Subcutaneous abdominal adipose tissue (tissue), 5 donors: ENCODE results near the gene ZNF639.
A peak's percentile ranks its signal among the peaks of the same experiment; 100 is the strongest.

ENCODE experiments used
- H3K27ac ChIP-seq: one replicate; pipeline ENCODE4 v1.7.0; 2013; ENCODE audit warnings: low read depth, mild to moderate bottlenecking, inconsistent platforms, low read length, moderate library complexity
- H3K27me3 ChIP-seq, 5 donors: one replicate each; pipeline ENCODE4 v1.7.0; 2013; ENCODE audit warnings: low read length in 5 of 5, inconsistent platforms in 1 of 5; ENCODE audit not compliant: control insufficient read depth in 5 of 5, insufficient read depth in 4 of 5
- H3K36me3 ChIP-seq, 5 donors: one replicate each; pipeline ENCODE4 v1.7.0; 2013; ENCODE audit warnings: low read length in 5 of 5; ENCODE audit not compliant: control insufficient read depth in 5 of 5, insufficient read depth in 5 of 5
- H3K4me1 ChIP-seq, 5 donors: one replicate each; pipeline ENCODE4 v1.7.0; 2013; ENCODE audit warnings: low read length in 5 of 5, mild to moderate bottlenecking in 3 of 5, moderate library complexity in 1 of 5; ENCODE audit not compliant: control insufficient read depth in 5 of 5, insufficient read depth in 5 of 5
- H3K4me3 ChIP-seq, 5 donors: one replicate each; pipeline ENCODE4 v1.7.0; 2013; ENCODE audit warnings: low read length in 5 of 5, low read depth in 1 of 5
- H3K9ac ChIP-seq, 5 donors: one replicate each; pipeline ENCODE4 v1.7.0; 2013; ENCODE audit warnings: low read length in 5 of 5, mild to moderate bottlenecking in 4 of 5, moderate library complexity in 3 of 5
- H3K9me3 ChIP-seq, 5 donors: one replicate each; pipeline ENCODE4 v1.7.0; 2013; ENCODE audit warnings: low read length in 5 of 5; ENCODE audit not compliant: control insufficient read depth in 5 of 5
- donor health status: healthy.
- donor health status: healthy.
- donor health status: healthy.
- donor health status: healthy.
- donor health status: healthy.

ZNF639 gene

GRCh38 chr3:179336345-179336929 is 13.6 kb downstream of the ZNF639 start:
- no peak overlapping the region for H3K9ac ChIP-seq
- no peaks in the 10 kb centered on the region for H3K27me3 ChIP-seq
- H3K4me1 ChIP-seq = no peaks in the 10 kb centered on the region
- peaks cover 27 to 41% (median 30%) of the 10 kb centered on the region in 5 donors for H3K36me3 ChIP-seq
- H3K27ac ChIP-seq = no peak overlapping the region
- H3K4me3 ChIP-seq = no peak overlapping the region
- no peaks in the 10 kb centered on the region for H3K9me3 ChIP-seq

DNA sequence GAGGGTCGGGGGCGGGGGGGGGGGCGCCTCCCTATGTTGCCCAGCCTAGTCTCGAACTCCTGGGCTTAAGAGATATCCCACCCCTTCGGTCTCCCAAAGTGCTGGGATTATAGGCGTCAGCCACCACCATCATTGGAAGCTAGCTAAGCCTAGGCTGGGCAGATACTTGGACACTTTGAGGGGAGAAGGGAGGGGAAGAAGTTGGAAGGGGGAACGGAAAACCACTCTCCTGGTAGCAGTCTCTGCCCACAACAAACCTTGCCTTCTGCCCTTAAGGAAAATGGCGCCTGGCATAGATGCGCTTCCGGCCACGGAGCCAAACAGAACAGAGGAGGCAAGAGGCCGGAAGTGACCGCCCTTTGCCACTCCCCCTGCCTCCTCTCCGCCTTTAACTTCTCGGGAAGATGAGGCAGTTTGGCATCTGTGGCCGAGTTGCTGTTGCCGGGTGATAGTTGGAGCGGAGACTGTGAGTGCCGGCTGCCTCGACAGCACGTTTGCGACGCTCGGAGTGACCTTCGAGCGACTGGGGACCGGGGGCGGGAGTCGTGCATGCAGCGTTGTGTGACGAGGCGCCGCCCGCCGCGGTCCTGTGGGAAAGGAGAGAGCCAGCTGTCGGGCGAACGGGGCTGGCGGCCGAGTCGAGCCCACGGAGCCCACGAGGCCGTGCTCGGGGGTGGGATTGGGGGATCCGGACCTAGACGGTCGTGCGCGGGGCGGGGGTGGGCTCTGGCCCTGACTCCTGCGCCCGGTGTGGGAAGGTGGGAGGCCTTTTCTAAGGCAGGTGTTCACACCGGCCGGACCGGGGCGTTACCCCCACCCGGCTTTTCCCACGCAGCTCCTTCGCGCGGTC is 24.7 kb downstream of the ZNF639 start, which contains the start of gene MFN1:
MFN1 (plus strand) TSS at position 365 of the 850 bp plus-strand sequence. CDS start 1,143 bp downstream, outside the sequence.
- H3K36me3 ChIP-seq = peaks cover 6 to 21% (median 16%) of the 10 kb centered on the region in 5 donors
- peak within 1 kb of the TSS; percentile 59 to 84 (median 74) for H3K9ac ChIP-seq
- H3K4me3 ChIP-seq = peak within 1 kb of the TSS; percentile 85 to 93 (median 89)
- H3K9me3 ChIP-seq = no peaks in the 10 kb centered on the region
- peak within 1 kb of the TSS; percentile 79 for H3K27ac ChIP-seq
- no peaks in the 10 kb centered on the region for H3K27me3 ChIP-seq
- peaks cover 5 to 19% (median 17%) of the 10 kb centered on the region in 5 donors for H3K4me1 ChIP-seq

- H3K4me1 ChIP-seq = peaks cover 5 to 19% (median 17%) of the 10 kb centered on the region in 5 donors
- no peaks in the 10 kb centered on the region for H3K9me3 ChIP-seq
- H3K27ac ChIP-seq = peak overlapping the region; percentile 79
- H3K36me3 ChIP-seq = peaks cover 8 to 25% (median 17%) of the 10 kb centered on the region in 5 donors
- H3K9ac ChIP-seq = peak overlapping the region; percentile 59 to 84 (median 74)
- peak overlapping the region; percentile 75 to 92 (median 88) for H3K4me3 ChIP-seq
- no peaks in the 10 kb centered on the region for H3K27me3 ChIP-seq
Observed at GRCh38 chr3:179348325-179349013, 25.6 kb downstream of the ZNF639 start.

GRCh38 chr3:179355996-179356395 is 33.2 kb downstream of the ZNF639 start:
- no peaks in the 10 kb centered on the region for H3K4me1 ChIP-seq
- H3K27ac ChIP-seq = no peak overlapping the region
- H3K36me3 ChIP-seq = peaks cover 36 to 83% (median 62%) of the 10 kb centered on the region in 5 donors
- no peaks in the 10 kb centered on the region for H3K9me3 ChIP-seq
- no peak overlapping the region for H3K4me3 ChIP-seq
- H3K27me3 ChIP-seq = no peaks in the 10 kb centered on the region
- H3K9ac ChIP-seq = no peak overlapping the region

DNA sequence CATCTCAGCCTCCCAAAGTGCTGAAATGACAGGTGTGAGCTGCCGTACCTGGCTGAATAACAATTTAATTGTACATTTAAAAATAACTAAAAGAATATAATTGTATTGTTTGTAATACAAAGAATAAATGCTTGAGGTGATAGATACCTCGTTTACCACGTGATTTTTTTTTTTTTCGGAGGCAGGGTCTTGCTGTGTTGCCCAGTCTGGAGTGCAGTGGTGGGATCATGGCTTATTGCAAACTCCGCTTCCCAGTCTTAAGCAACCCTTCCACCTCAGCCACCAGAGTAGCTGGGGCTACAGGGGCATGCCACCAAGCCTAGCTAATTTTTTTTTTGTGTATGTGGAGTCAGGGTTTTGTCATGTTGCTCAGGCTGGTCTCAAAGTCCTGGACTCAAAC is 40.5 kb downstream of the ZNF639 start:
- H3K4me1 ChIP-seq = no peaks in the 10 kb centered on the region
- H3K9ac ChIP-seq = no peak overlapping the region
- H3K36me3 ChIP-seq = peaks cover 38 to 70% (median 47%) of the 10 kb centered on the region in 5 donors
- H3K27ac ChIP-seq = no peak overlapping the region
- no peaks in the 10 kb centered on the region for H3K27me3 ChIP-seq
- H3K4me3 ChIP-seq = no peak overlapping the region
- no peaks in the 10 kb centered on the region for H3K9me3 ChIP-seq

- Histone ChIP-seq H3K4me1 (no peaks in the 10 kb centered on the region), H3K36me3 (peaks cover 31 to 51% (median 36%) of the 10 kb centered on the region in 5 donors), H3K4me3 (no peak overlapping the region), H3K27me3 (no peaks in the 10 kb centered on the region), H3K27ac (no peak overlapping the region), H3K9ac (no peak overlapping the region), H3K9me3 (no peaks in the 10 kb centered on the region)
Observed at GRCh38 chr3:179369621-179370020, 46.8 kb downstream of the ZNF639 start.

DNA sequence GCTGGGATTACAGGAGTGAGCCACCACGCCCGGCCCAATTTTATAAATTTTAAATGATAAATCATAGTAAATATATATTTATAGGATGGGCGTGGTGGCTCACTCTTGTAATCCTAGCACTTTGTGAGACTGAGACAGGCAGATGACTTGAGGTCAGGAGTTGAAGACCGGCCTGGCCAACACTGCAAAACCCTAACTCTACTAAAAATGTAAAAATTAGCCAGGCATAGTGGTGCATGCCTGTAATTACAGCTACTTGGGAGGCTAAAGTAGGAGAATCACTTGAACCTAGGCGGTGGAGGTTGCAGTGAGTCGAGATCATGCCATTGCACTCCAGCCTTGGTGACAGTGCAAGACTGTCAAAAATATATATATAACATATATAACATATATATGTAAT is 51.1 kb downstream of the ZNF639 start:
- no peaks in the 10 kb centered on the region for H3K4me1 ChIP-seq
- no peak overlapping the region for H3K4me3 ChIP-seq
- no peaks in the 10 kb centered on the region for H3K9me3 ChIP-seq
- H3K27me3 ChIP-seq = no peaks in the 10 kb centered on the region
- no peak overlapping the region for H3K9ac ChIP-seq
- no peak overlapping the region for H3K27ac ChIP-seq
- H3K36me3 ChIP-seq = peaks cover 29 to 48% (median 39%) of the 10 kb centered on the region in 5 donors

DNA sequence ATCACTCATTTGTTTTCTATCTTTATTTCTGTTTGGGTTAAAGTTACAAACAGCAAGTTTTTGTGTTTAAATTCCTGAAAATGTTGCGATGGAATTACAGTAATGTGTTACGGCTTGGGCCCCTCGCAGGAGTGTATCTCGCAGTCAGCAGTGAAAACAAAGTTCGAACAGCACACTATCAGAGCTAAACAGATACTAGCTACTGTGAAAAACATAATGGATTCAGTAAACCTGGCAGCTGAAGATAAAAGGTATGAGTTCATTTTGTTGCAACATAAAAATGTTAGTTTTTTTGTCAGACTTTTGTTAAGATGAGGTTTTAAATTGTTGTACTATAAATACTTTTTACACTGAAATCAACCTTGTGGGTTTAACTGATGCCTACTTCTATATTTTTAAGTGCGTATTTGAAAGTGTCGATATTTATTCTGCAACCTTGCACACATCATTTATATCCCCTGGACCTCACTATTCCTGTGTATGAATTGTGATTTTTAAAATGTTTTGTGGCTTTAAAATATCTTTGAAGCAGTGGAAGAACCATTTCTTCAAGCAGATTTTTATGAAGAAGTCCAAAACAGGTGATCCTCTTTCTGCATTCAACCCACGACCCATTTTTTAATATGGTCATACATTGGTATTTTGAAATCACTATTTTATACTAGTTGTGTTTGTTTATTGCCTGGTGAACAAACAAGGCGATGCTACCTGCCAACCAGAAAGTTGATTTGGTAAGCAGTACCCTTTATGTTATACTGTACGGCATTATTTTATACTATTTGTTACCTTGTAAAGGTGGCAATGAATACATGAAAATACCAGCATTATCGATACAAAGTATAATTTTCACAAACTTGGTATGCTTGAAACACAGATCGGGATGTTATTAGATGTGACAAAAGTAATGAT is 52.5 kb downstream of the ZNF639 start:
- H3K36me3 ChIP-seq = peaks cover 31 to 52% (median 42%) of the 10 kb centered on the region in 5 donors
- H3K27me3 ChIP-seq = no peaks in the 10 kb centered on the region
- no peak overlapping the region for H3K4me3 ChIP-seq
- no peaks in the 10 kb centered on the region for H3K9me3 ChIP-seq
- H3K27ac ChIP-seq = no peak overlapping the region
- H3K9ac ChIP-seq = no peak overlapping the region
- H3K4me1 ChIP-seq = no peaks in the 10 kb centered on the region

- Histone ChIP-seq H3K36me3 (peaks cover 29 to 56% (median 48%) of the 10 kb centered on the region in 5 donors), H3K9me3 (no peaks in the 10 kb centered on the region), H3K4me3 (no peak overlapping the region), H3K4me1 (no peaks in the 10 kb centered on the region), H3K27ac (no peak overlapping the region), H3K9ac (no peak overlapping the region), H3K27me3 (no peaks in the 10 kb centered on the region)
Observed at GRCh38 chr3:179376474-179376873, 53.6 kb downstream of the ZNF639 start.
